GM21528 (cell line): ENCODE measurements around the gene CIT.

Experiments used
- ATAC-seq: cut with Tn5 transposase; IDR thresholded peaks from one replicate; pipeline ENCODE4 v1.9.1; 2021; ENCODE audit warnings: mild to moderate bottlenecking, moderate library complexity; ENCODE audit not compliant: unreplicated experiment, low FRiP score

Gene CIT

GRCh38 chr12:119683413-119683812 is 193.7 kb downstream of the CIT start:
- no peak for ATAC-seq

GRCh38 chr12:119682639-119683252 is 194.4 kb downstream of the CIT start:
- ATAC-seq: no peak

GRCh38 chr12:119681728-119682638 is 195.1 kb downstream of the CIT start:
- ATAC-seq: no peak

GRCh38 chr12:119681111-119681510 is 196.0 kb downstream of the CIT start:
- no peak for ATAC-seq

- no peak for ATAC-seq
Observed at GRCh38 chr12:119679490-119679889, 197.6 kb downstream of the CIT start.

- ATAC-seq: no peak
Observed at GRCh38 chr12:119679081-119679480, 198.0 kb downstream of the CIT start.

GRCh38 chr12:119678459-119678858 is 198.7 kb downstream of the CIT start:
- ATAC-seq: no peak

GRCh38 chr12:119676573-119676972 is 200.5 kb downstream of the CIT start:
- ATAC-seq: no peak

- ATAC-seq: no peak
Observed at GRCh38 chr12:119676022-119676421, 201.1 kb downstream of the CIT start.

GRCh38 chr12:119674560-119674959 is 202.6 kb downstream of the CIT start:
- no peak for ATAC-seq

- ATAC-seq: no peak
Observed at GRCh38 chr12:119673634-119674033, 203.5 kb downstream of the CIT start.

- ATAC-seq: no peak
Observed at GRCh38 chr12:119672194-119672593, 204.9 kb downstream of the CIT start.

GRCh38 chr12:119671070-119671469 is 206.1 kb downstream of the CIT start:
- no peak for ATAC-seq

GRCh38 chr12:119669744-119670472 is 207.2 kb downstream of the CIT start:
- ATAC-seq: no peak

GRCh38 chr12:119668324-119668841 is 208.7 kb downstream of the CIT start:
- ATAC-seq: no peak

GRCh38 chr12:119667577-119668323 is 209.4 kb downstream of the CIT start, which contains the start of gene PRKAB1:
Gene PRKAB1 (plus strand): TSS chr12:119668133. CDS start chr12:119668245, 112 bp downstream.
- ATAC-seq: peak; percentile 96

GRCh38 chr12:119666900-119667576 is 210.1 kb downstream of the CIT start:
- peak; percentile 13 for ATAC-seq

GRCh38 chr12:119666226-119666795 is 210.8 kb downstream of the CIT start:
- ATAC-seq: no peak
